GM12878 (cell line): ENCODE data around the gene EPHA4. TPM values are rescaled to one million over a fixed set of nuclear protein-coding genes. Genes with fewer than 3 reads are reported as not detected.

Experiments used
- ATAC-seq: fragments of 200-7000 bp; cut with Tn5 transposase; 3 replicates; pipeline ENCODE4 v1.9.1; 2020; ENCODE audit warnings: mild to moderate bottlenecking, moderate library complexity
- BruUV-seq: library from RNA; stranded (reverse); fragments of 400-500 nt; replicated peaks from 2 replicates; lab custom pipeline; 2021; lab: Mats Ljungman, UMichigan
- CTCF ChIA-PET: fragments of 300-600 bp; sonication (Branson Sonifier 250); formaldehyde crosslinking; extraction: SDS; loops from one replicate; lab custom pipeline; 2021; ENCODE audit warnings: inconsistent platforms; lab: Yijun Ruan, JAX
- POLR2A ChIA-PET: fragments of 350-600 bp; formaldehyde crosslinking; extraction: SDS; loops from one replicate; lab custom pipeline; 2021; ENCODE audit warnings: inconsistent platforms; lab: Charles Lee
- RAD21 ChIA-PET: fragments of 300-600 bp; sonication (Branson Sonifier 250); formaldehyde crosslinking; loops from one replicate; lab custom pipeline; 2023; ENCODE audit warnings: antibody characterized with exemption; ENCODE audit not compliant: unreplicated experiment; lab: Charles Lee
- SMC1A ChIA-PET: fragments of 300-600 bp; sonication (Branson Sonifier 250); formaldehyde crosslinking; loops from one replicate; lab custom pipeline; 2023; ENCODE audit not compliant: unreplicated experiment, uncharacterized antibody; lab: Charles Lee
- DNase-seq: peaks from one replicate; pipeline ENCODE4 v3.0.0-alpha.2; 2011; ENCODE audit warnings: low read depth, low spot score
- FAIRE-seq: peaks from 3 replicates; lab custom pipeline; 2011; peaks lifted over from hg19 to GRCh38; lab: Jason Lieb, UNC
- H2AFZ ChIP-seq: 2 replicates; pipeline ENCODE4 v1.6.0; 2011; ENCODE audit warnings: low read depth, low read length, control low read depth; ENCODE audit not compliant: control insufficient read depth
- H3K27ac ChIP-seq: 2 replicates; pipeline ENCODE4 v1.5.1; 2011; ENCODE audit warnings: control low read depth; ENCODE audit not compliant: control insufficient read depth, insufficient read depth
- H3K27me3 ChIP-seq, 2 experiments: replicated peaks in 1 of 2; 2 replicates each; pipeline versions ENCODE4 v1.6.0 to v1.6.1; 2011; ENCODE audit warnings: low read length in 1 of 2; ENCODE audit not compliant: control insufficient read depth in 2 of 2, insufficient read depth in 2 of 2
- H3K36me3 ChIP-seq, 2 experiments: 2 replicates each; pipeline ENCODE4 v1.5.1; 2011; ENCODE audit warnings: low read length in 1 of 2; ENCODE audit not compliant: control insufficient read depth in 2 of 2, insufficient read depth in 2 of 2
- H3K4me1 ChIP-seq: 2 replicates; pipeline ENCODE4 v1.6.1; 2011; ENCODE audit warnings: mild to moderate bottlenecking, low read length, moderate library complexity, mixed read lengths; ENCODE audit not compliant: control insufficient read depth, insufficient read depth
- H3K4me2 ChIP-seq: 2 replicates; pipeline ENCODE4 v1.6.0; 2011; ENCODE audit warnings: control low read depth; ENCODE audit not compliant: control insufficient read depth, insufficient read depth
- H3K4me3 ChIP-seq: fragments of 200-600 bp; sonication (generic); 2 replicates; pipeline ENCODE4 v1.5.1; 2016
- H3K79me2 ChIP-seq: 2 replicates; pipeline ENCODE4 v1.6.0; 2011; ENCODE audit warnings: low read length; ENCODE audit not compliant: control insufficient read depth, insufficient read depth
- H3K9ac ChIP-seq: 2 replicates; pipeline ENCODE4 v1.8.0; 2011; ENCODE audit warnings: low read length, control low read depth, mixed read lengths; ENCODE audit not compliant: control insufficient read depth, insufficient read depth
- H3K9me3 ChIP-seq: replicated peaks from 3 replicates; pipeline ENCODE4 v1.5.1; 2011; ENCODE audit warnings: mild to moderate bottlenecking, low read length; ENCODE audit not compliant: control insufficient read depth, insufficient read depth
- H4K20me1 ChIP-seq: 2 replicates; pipeline ENCODE4 v1.6.0; 2011; ENCODE audit not compliant: control insufficient read depth, insufficient read depth
- BRCA1 ChIP-seq: IDR thresholded peaks from 2 replicates; pipeline ENCODE4 v1.6.1; 2011; ENCODE audit warnings: low read depth, low read length, improper control_type of control experiment
- CBFB ChIP-seq: IDR thresholded peaks from 2 replicates; pipeline ENCODE4 v1.6.1; 2016; ENCODE audit warnings: antibody characterized with exemption, low read depth
- CHD2 ChIP-seq: IDR thresholded peaks from 2 replicates; pipeline ENCODE4 v1.6.1; 2011; ENCODE audit warnings: low read depth, low read length, improper control_type of control experiment, borderline replicate concordance
- EED ChIP-seq: sonication (generic); IDR thresholded peaks from 2 replicates; pipeline ENCODE4 v1.6.1; 2016; ENCODE audit warnings: antibody characterized with exemption, low read depth
- HDAC2 ChIP-seq: fragments of 200-600 bp; sonication (generic); IDR thresholded peaks from 2 replicates; pipeline ENCODE4 v1.6.1; 2017
- HDGF ChIP-seq: fragments of 450-650 bp; IDR thresholded peaks from 2 replicates; pipeline ENCODE4 v1.6.1; 2016; ENCODE audit warnings: antibody characterized with exemption
- IRF3 ChIP-seq: fragments of 450-650 bp; IDR thresholded peaks from 2 replicates; pipeline ENCODE4 v1.6.1; 2014; ENCODE audit warnings: mild to moderate bottlenecking
- MTA3 ChIP-seq: IDR thresholded peaks from 2 replicates; pipeline ENCODE4 v1.6.1; 2012; ENCODE audit warnings: low read length, inconsistent platforms, borderline replicate concordance
- MXI1 ChIP-seq: fragments of 150-350 bp; IDR thresholded peaks from 2 replicates; pipeline ENCODE4 v1.6.1; 2011; ENCODE audit warnings: low read depth, mild to moderate bottlenecking, inconsistent platforms, low read length, improper control_type of control experiment
- NBN ChIP-seq: fragments of 450-650 bp; IDR thresholded peaks from 2 replicates; pipeline ENCODE4 v1.6.1; 2016
- PML ChIP-seq: IDR thresholded peaks from 2 replicates; pipeline ENCODE4 v1.6.1; 2012; ENCODE audit warnings: low read length, inconsistent platforms
- POLR2AphosphoS2 ChIP-seq: IDR thresholded peaks from 2 replicates; pipeline ENCODE4 v1.6.1; 2011; ENCODE audit warnings: low read depth, mild to moderate bottlenecking, low read length, improper control_type of control experiment, moderate library complexity
- POU2F2 ChIP-seq: IDR thresholded peaks from 3 replicates; pipeline ENCODE4 v1.6.1; 2011; ENCODE audit warnings: low read depth, mild to moderate bottlenecking, low read length, borderline replicate concordance
- SIN3A ChIP-seq: IDR thresholded peaks from 2 replicates; pipeline ENCODE4 v1.6.1; 2012; ENCODE audit warnings: low read depth, low read length, improper control_type of control experiment
- SMC3 ChIP-seq: IDR thresholded peaks from 2 replicates; pipeline ENCODE4 v1.6.1; 2011; ENCODE audit warnings: low read length, improper control_type of control experiment, borderline replicate concordance
- SREBF1 ChIP-seq: IDR thresholded peaks from 2 replicates; pipeline ENCODE4 v1.6.1; 2012; ENCODE audit warnings: mild to moderate bottlenecking, low read length
- TCF3 ChIP-seq: IDR thresholded peaks from 2 replicates; pipeline ENCODE4 v1.6.1; 2012; ENCODE audit warnings: low read depth, mild to moderate bottlenecking, low read length, borderline replicate concordance; ENCODE audit not compliant: insufficient read depth
- TCF7 ChIP-seq: IDR thresholded peaks from 2 replicates; pipeline ENCODE4 v1.6.1; 2014; ENCODE audit warnings: antibody characterized with exemption, borderline replicate concordance
- WRNIP1 ChIP-seq: IDR thresholded peaks from 2 replicates; pipeline ENCODE4 v1.6.1; 2011; ENCODE audit warnings: low read depth, low read length, improper control_type of control experiment, borderline replicate concordance
- ZNF622 ChIP-seq: fragments of 450-650 bp; IDR thresholded peaks from 2 replicates; pipeline ENCODE4 v1.6.1; 2017; ENCODE audit warnings: mild to moderate bottlenecking, inconsistent platforms
- WGBS: methylation state at CpG from one replicate; pipeline ENCODE4 v1.1.6; 2016; ENCODE audit warnings: low lambda C conversion rate; ENCODE audit not compliant: insufficient replicate concordance, insufficient coverage; ENCODE audit errors: missing lambda C conversion rate; 5-methylcytosine and 5-hydroxymethylcytosine counted together
- in situ Hi-C: fragments of 300-500 bp; cut with MboI; formaldehyde crosslinking; loops from 9 replicates; pipeline ENCODE4 v1.14.3; 2018; ENCODE audit warnings: mixed read lengths
- intact Hi-C: fragments of 100-400 bp; cut with micrococcal nuclease; formaldehyde crosslinking; loops from one replicate; pipeline ENCODE4 v1.14.2; 2022; ENCODE audit not compliant: unreplicated experiment
- polyA plus RNA-seq, 11 experiments: library from polyadenylated mRNA; depleted of rRNA in 4 of 11; unstranded in 6 of 11; stranded (reverse) in 5 of 11; fragments of >200 nt; fragmentation: Nextera tagmentation in 4 of 11; fragmentation: Illumina TruSeq in 1 of 11; extraction: Ambion mirVana in 4 of 11; extraction: Trizol in 1 of 11; gene quantifications; 1 replicate in 1 of 11; 2 replicates in 10 of 11; pipeline versions ENCODE4 v1.2.1 to v1.2.3, GENCODE V29; 2011 to 2016; ENCODE audit warnings: inconsistent platforms in 2 of 11, missing spikeins in 2 of 11, low read depth in 1 of 11
- total RNA-seq, 4 experiments: library from RNA; depleted of rRNA in 3 of 4; stranded (reverse); fragments of >200 nt in 3 of 4; fragmentation: Illumina TruSeq in 1 of 4; extraction: Trizol in 1 of 4; gene quantifications; 2 replicates each; pipeline versions ENCODE4 v1.2.1 to v1.2.3, GENCODE V29; 2013 to 2021
- TF ChIP-seq, protein P1 (sequence below): fragments of 450-650 bp; conservative IDR thresholded peaks from 2 replicates; pipeline ENCODE4 v1.6.1; 2017; ENCODE audit warnings: mild to moderate bottlenecking, moderate library complexity

The EPHA4 gene
- total and polyA plus RNA-seq, 10 of the 15 experiments (the other 5 are each of a cell fraction or from before 2014, with no cell fraction given) = 0.06 to 1.5 (median 0.33) TPM; not detected in 1

DNA sequence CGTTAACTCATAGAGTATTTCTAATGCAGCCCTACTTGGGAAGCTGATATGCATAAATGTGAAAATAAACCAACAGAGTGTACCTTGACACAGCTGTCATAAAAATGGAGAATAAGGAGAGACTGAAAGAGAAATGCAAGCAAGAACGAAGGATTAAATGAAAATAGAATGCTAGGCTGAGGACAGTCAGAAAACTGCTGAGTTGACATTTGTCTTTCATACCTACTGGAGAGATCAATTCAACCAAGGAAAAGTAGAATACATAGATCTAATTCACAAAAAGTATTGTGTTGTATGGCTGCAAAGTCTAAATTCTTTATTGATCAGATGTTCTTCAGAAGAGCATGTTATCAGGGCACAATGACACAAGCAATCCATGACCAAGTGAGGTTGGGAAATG, 112.0 kb downstream of the EPHA4 start:
- no TSS peak for BruUV-seq
- SMC1A ChIA-PET = no interaction called here

GRCh38 chr2:221458578-221458977, 113.5 kb downstream of the EPHA4 start:
- Histone ChIP-seq H4K20me1 (no peaks in the 10 kb centered on the region), H3K79me2 (no peaks in the 10 kb centered on the region), H3K4me1 (no peaks in the 10 kb centered on the region), H3K27me3 (no peaks in the 10 kb centered on the region; a peak in 1 of 4 replicates), H3K36me3 (no peaks in the 10 kb centered on the region), H3K9me3 (no peaks in the 10 kb centered on the region), H3K9ac (no peak overlapping the region), H2AFZ (no peak overlapping the region), H3K27ac (no peak overlapping the region), H3K4me2 (no peak overlapping the region), H3K4me3 (no peak overlapping the region)
- DNase-seq = no peak
- ChIA-PET RAD21 (no interaction called here), CTCF (no interaction called here), SMC1A (no interaction called here), POLR2A (no interaction called here)
- in situ Hi-C loops (no loop called here), intact Hi-C loops (no loop called here)
- ATAC-seq = no peak
- FAIRE-seq = no peak
- BruUV-seq = no TSS peak
- 74% methylated on average over 5 of the region's 5 CpGs for WGBS
- TF ChIP-seq TCF3 = no peak
- no peak for TF ChIP-seq WRNIP1
- no peak for TF ChIP-seq HDGF
- TF ChIP-seq PML = no peak
- TF ChIP-seq SIN3A = no peak
- TF ChIP-seq POLR2AphosphoS2 = no peak
- TF ChIP-seq, protein P1, sequence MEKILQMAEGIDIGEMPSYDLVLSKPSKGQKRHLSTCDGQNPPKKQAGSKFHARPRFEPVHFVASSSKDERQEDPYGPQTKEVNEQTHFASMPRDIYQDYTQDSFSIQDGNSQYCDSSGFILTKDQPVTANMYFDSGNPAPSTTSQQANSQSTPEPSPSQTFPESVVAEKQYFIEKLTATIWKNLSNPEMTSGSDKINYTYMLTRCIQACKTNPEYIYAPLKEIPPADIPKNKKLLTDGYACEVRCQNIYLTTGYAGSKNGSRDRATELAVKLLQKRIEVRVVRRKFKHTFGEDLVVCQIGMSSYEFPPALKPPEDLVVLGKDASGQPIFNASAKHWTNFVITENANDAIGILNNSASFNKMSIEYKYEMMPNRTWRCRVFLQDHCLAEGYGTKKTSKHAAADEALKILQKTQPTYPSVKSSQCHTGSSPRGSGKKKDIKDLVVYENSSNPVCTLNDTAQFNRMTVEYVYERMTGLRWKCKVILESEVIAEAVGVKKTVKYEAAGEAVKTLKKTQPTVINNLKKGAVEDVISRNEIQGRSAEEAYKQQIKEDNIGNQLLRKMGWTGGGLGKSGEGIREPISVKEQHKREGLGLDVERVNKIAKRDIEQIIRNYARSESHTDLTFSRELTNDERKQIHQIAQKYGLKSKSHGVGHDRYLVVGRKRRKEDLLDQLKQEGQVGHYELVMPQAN = no peak
- no peak for TF ChIP-seq MXI1

More for the DNA sequence above, 112.0 kb downstream of the EPHA4 start:
- ChIA-PET CTCF (no interaction called here), RAD21 (no interaction called here), POLR2A (no interaction called here)
- FAIRE-seq (no peak), ATAC-seq (no peak), DNase-seq (no peak)
- no peak for TF ChIP-seq BRCA1
- no peak for TF ChIP-seq TCF7
- no peak for TF ChIP-seq ZNF622
- TF ChIP-seq SMC3 = no peak
- TF ChIP-seq HDAC2 = no peak
- TF ChIP-seq POU2F2 = no peak
- no peak for TF ChIP-seq CHD2
- no peak for TF ChIP-seq MTA3
- TF ChIP-seq CBFB = no peak
- no peak for TF ChIP-seq NBN
- no peak for TF ChIP-seq EED
- no peak for TF ChIP-seq SREBF1
- no peak for TF ChIP-seq IRF3
- H3K4me1 ChIP-seq = no peaks in the 10 kb centered on the region
- no peaks in the 10 kb centered on the region for H3K9me3 ChIP-seq
- H4K20me1 ChIP-seq = no peaks in the 10 kb centered on the region
- no peak overlapping the region for H3K4me2 ChIP-seq
- H3K79me2 ChIP-seq = no peaks in the 10 kb centered on the region
- H3K27me3 ChIP-seq = no peaks in the 10 kb centered on the region; a peak in 1 of 4 replicates
- H3K9ac ChIP-seq = no peak overlapping the region
- H3K4me3 ChIP-seq = no peak overlapping the region
- no peak overlapping the region for H2AFZ ChIP-seq
- WGBS = 59% methylated on average over 2 of the region's 2 CpGs
- intact Hi-C loops (no loop called here), in situ Hi-C loops (no loop called here)
- no peak overlapping the region for H3K27ac ChIP-seq
- no peaks in the 10 kb centered on the region for H3K36me3 ChIP-seq
